ENCODE measurements around the gene AZIN2. TPM values are rescaled to one million over a fixed set of nuclear protein-coding genes. Genes with fewer than 3 reads are reported as not detected.

AZIN2 gene
- total RNA-seq, 1 donor from 2014 or later, result 0.98 TPM

- no peak overlapping the region for H3K4me3 ChIP-seq (ENCODE audit: low read depth, low read length)
- no peak for TF ChIP-seq CTCF (conservative IDR thresholded peaks at IDR 0.05; ENCODE audit: low read depth, low read length)
- DNase-seq (ENCODE audit: low read depth), result no peak
Measured at GRCh38 chr1:33146003-33146402, 65.0 kb downstream of the AZIN2 start.

- DNase-seq (ENCODE audit: low read depth), result no peak
- H3K4me3 ChIP-seq (ENCODE audit: low read depth, low read length), result no peak overlapping the region
- TF ChIP-seq CTCF (conservative IDR thresholded peaks at IDR 0.05; ENCODE audit: low read depth, low read length), result no peak
Measured at GRCh38 chr1:33147275-33147996, 66.5 kb downstream of the AZIN2 start.

- H3K4me3 ChIP-seq (ENCODE audit: low read depth, low read length), result no peak overlapping the region
- no peak for DNase-seq (ENCODE audit: low read depth)
- peak; percentile 59 for TF ChIP-seq CTCF (conservative IDR thresholded peaks at IDR 0.05; ENCODE audit: low read depth, low read length)
Measured at GRCh38 chr1:33147997-33148314, 67.0 kb downstream of the AZIN2 start.

GRCh38 chr1:33148615-33149014, 67.7 kb downstream of the AZIN2 start:
- no peak overlapping the region for H3K4me3 ChIP-seq (ENCODE audit: low read depth, low read length)

GRCh38 chr1:33149453-33150190, 68.7 kb downstream of the AZIN2 start:
- no peak for TF ChIP-seq CTCF (conservative IDR thresholded peaks at IDR 0.05; ENCODE audit: low read depth, low read length)
- DNase-seq (ENCODE audit: low read depth), result no peak
- no peak overlapping the region for H3K4me3 ChIP-seq (ENCODE audit: low read depth, low read length)

More at GRCh38 chr1:33148615-33149014, 67.7 kb downstream of the AZIN2 start:
- TF ChIP-seq CTCF (conservative IDR thresholded peaks at IDR 0.05; ENCODE audit: low read depth, low read length), result no peak
- DNase-seq (ENCODE audit: low read depth), result no peak

GRCh38 chr1:33150522-33150921, 69.6 kb downstream of the AZIN2 start:
- TF ChIP-seq CTCF (conservative IDR thresholded peaks at IDR 0.05; ENCODE audit: low read depth, low read length), result no peak
- no peak for DNase-seq (ENCODE audit: low read depth)
- no peak overlapping the region for H3K4me3 ChIP-seq (ENCODE audit: low read depth, low read length)

Measured in epithelial cell of proximal tubule (primary cell).